HPDE6-E6E7 (cell line): ENCODE results near the gene PLXNA3.

Experiments used
- DNase-seq: peaks from one replicate; pipeline ENCODE4 v3.0.0; 2011; ENCODE audit warnings: missing footprints; ENCODE audit errors: extremely low spot score

Gene PLXNA3

GRCh38 chrX:154435171-154435733 lies 22.8 kb upstream of the PLXNA3 start:
- DNase-seq = no peak

GRCh38 chrX:154436374-154436982 lies 21.6 kb upstream of the PLXNA3 start:
- peak; percentile 47 for DNase-seq

GRCh38 chrX:154436983-154437752 lies 20.9 kb upstream of the PLXNA3 start, which contains the start of gene GDI1:
Gene GDI1 (plus strand): TSS chrX:154437154. CDS start chrX:154437255, 101 bp downstream.
- peak; percentile 60 for DNase-seq

- no peak for DNase-seq
These were observed 19.8 kb upstream of the PLXNA3 start for GRCh38 chrX:154437971-154438893.

- no peak for DNase-seq
These were observed 18.2 kb upstream of the PLXNA3 start for GRCh38 chrX:154439841-154440240.

- DNase-seq = no peak
These were observed 17.3 kb upstream of the PLXNA3 start for GRCh38 chrX:154440623-154441357.

- DNase-seq = no peak
These were observed 16.5 kb upstream of the PLXNA3 start for GRCh38 chrX:154441564-154441963.

- DNase-seq = peak; percentile 93
These were observed 15.9 kb upstream of the PLXNA3 start for GRCh38 chrX:154441984-154442707.

GRCh38 chrX:154443479-154443910 lies 14.6 kb upstream of the PLXNA3 start:
- DNase-seq = no peak

- peak; percentile 81 for DNase-seq
These were observed 13.9 kb upstream of the PLXNA3 start, which contains the start of gene FAM50A for GRCh38 chrX:154443992-154444754. Gene FAM50A (plus strand): TSS chrX:154444141. CDS start chrX:154444236, 95 bp downstream.

- DNase-seq = no peak
These were observed 13.3 kb upstream of the PLXNA3 start for GRCh38 chrX:154444755-154445246.

GRCh38 chrX:154445776-154446175 lies 12.3 kb upstream of the PLXNA3 start:
- no peak for DNase-seq

- no peak for DNase-seq
These were observed 11.7 kb upstream of the PLXNA3 start for GRCh38 chrX:154446430-154446829.

GRCh38 chrX:154448484-154448883 lies 9.6 kb upstream of the PLXNA3 start:
- DNase-seq = no peak

GRCh38 chrX:154449618-154450017 lies 8.5 kb upstream of the PLXNA3 start:
- no peak for DNase-seq

- no peak for DNase-seq
These were observed 7.8 kb upstream of the PLXNA3 start for GRCh38 chrX:154450312-154450711.

- DNase-seq = no peak
These were observed 5.3 kb upstream of the PLXNA3 start for GRCh38 chrX:154452823-154453222.

GRCh38 chrX:154457491-154458115 lies 478 bp upstream of the PLXNA3 start:
- peak; percentile 58 for DNase-seq
